ENCODE measurements around the gene TEX14.

Gene TEX14

DNA sequence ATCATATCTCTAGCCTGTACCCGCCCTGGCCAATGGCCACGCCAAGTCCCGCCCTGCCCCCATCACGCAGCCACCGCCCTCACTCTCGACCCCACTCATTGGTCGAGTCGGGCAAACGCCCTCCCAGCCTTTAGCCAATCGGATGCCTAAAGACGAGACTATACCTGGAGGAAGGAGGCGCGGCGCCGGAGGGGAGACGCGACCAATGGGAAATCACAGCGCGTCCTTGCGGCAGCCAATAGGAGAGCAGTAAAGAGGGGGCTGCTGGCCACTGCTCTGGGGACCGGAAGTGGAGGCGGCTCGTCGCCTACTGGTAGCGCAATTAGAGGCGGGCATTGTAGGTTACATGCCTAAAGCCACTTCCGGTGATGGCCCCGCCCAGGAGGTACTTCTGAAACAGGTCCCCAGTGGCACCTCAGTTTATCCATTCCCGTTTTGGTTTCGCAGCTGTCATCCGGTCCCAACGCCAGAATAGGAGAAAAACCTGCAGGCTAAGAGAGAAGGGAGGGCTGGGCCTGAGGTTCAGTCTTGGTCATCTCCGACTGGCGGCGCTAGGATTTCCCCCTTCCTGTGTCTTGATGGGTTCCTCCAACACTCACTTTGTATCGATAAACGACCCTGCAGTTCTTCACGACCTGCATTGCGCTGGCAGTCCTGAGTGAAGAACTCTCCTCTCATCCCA, 173.8 kb downstream of the TEX14 start:
- peak overlapping the region; percentile 93 for H3K27ac ChIP-seq
- TF ChIP-seq, protein P1, sequence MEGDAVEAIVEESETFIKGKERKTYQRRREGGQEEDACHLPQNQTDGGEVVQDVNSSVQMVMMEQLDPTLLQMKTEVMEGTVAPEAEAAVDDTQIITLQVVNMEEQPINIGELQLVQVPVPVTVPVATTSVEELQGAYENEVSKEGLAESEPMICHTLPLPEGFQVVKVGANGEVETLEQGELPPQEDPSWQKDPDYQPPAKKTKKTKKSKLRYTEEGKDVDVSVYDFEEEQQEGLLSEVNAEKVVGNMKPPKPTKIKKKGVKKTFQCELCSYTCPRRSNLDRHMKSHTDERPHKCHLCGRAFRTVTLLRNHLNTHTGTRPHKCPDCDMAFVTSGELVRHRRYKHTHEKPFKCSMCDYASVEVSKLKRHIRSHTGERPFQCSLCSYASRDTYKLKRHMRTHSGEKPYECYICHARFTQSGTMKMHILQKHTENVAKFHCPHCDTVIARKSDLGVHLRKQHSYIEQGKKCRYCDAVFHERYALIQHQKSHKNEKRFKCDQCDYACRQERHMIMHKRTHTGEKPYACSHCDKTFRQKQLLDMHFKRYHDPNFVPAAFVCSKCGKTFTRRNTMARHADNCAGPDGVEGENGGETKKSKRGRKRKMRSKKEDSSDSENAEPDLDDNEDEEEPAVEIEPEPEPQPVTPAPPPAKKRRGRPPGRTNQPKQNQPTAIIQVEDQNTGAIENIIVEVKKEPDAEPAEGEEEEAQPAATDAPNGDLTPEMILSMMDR (conservative IDR thresholded peaks at IDR 0.05): no peak

DNA sequence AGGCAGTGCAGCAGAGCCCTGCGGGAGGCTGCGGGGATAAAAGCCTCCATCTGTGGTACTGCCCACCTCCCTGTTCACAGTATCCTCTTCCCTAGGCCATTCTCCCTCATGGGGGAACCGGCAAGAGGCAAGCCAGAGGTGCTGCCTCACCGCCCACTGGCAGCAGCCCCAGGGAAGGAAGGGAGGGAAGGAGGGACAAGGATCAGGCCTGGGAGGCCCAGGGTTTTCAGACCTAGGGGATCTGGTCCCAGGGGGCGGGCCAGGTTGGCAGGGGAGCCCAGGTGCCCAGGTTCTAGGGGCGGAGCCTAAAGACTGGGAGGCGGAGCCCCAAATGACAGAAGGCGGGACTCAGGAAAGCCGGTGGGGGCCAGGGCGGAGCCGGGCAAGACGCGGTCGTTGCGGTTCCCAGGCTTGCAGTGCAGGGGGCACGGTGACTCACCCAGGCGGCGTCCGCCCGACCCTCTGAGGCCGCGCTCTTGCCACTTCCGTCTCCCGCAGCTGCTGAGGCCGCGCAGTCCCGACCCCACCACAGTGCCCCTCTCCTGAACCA, 174.4 kb downstream of the TEX14 start:
- H3K27ac ChIP-seq: peak overlapping the region; percentile 93
- TF ChIP-seq, protein P1 (conservative IDR thresholded peaks at IDR 0.05): no peak

DNA sequence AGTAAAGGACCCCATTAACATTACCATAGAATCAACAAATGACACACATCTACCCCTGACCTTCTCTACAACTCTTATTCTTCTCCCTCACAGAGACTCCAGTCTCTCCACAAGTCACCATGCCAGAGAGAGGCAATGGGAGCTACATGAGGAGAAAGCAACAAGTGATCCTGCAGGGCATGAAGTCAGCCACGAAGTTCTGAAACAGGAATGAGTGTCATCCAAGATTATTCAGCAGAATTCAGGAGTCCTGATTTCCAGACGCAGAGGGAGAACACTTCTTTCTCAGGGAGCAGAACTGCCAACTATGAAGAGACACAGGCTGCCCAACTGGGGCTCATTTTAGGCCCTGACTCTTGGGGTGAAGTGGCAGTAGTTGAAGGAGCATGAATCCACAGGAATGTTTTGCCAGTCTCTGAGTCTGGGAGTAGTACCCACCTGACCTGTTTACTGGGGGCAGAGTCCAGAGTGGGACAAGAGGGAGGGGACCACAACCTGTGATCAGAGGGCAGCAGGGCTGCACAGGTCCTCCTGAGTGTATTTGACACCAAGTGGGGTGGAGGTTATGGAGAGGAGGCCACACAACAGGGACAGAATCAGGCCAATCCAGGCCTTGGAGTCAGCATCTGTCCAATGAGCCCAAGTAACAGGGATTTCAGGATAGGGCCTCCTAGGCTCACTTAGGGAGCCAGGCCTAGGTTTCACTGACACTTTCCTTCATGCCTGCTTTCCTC, 175.0 kb downstream of the TEX14 start:
- peak overlapping the region; percentile 93 for H3K27ac ChIP-seq
- TF ChIP-seq, protein P1 (conservative IDR thresholded peaks at IDR 0.05): no peak

DNA sequence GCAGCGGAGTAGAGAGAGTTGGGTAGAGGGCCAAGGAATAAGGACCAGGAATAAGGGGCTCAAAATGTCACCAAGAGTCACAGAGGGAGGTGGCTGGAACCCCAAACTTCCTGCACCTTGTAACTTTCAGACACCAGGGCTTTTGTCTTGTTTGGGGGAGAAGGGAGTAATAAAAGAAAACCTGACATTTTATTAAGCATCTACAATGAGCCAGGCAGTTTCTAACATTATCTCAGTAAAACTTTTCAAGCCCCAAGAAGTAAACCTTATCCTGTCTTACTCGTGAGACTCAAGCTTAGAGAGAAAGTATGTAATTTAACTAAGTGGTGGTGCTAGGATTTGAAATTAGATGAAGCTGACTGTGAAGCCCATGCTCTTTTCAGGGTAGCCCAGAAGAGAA, 176.6 kb downstream of the TEX14 start:
- H3K27ac ChIP-seq: peak overlapping the region; percentile 88
- TF ChIP-seq, protein P1 (conservative IDR thresholded peaks at IDR 0.05): no peak

DNA sequence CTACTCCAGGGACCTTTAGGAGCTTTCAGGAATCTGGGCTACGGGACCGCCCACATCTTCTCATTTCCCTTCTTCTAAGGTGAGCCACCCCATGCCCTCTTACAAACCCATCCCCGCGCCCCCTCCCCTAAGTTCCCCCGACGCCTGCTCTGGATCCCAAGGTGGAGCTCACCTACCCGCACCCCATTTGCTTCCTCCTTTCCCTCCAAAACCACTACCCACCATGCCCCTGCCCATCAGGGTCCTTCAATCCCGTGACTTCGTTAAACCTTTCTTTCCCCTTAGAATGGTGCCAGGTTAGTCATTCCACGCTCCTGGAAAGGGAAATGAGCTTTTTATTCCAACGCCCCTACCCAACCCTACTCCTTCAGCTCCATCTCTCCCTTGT, 177.1 kb downstream of the TEX14 start:
- peak overlapping the region; percentile 88 for H3K27ac ChIP-seq
- TF ChIP-seq, protein P1 (conservative IDR thresholded peaks at IDR 0.05): no peak

DNA sequence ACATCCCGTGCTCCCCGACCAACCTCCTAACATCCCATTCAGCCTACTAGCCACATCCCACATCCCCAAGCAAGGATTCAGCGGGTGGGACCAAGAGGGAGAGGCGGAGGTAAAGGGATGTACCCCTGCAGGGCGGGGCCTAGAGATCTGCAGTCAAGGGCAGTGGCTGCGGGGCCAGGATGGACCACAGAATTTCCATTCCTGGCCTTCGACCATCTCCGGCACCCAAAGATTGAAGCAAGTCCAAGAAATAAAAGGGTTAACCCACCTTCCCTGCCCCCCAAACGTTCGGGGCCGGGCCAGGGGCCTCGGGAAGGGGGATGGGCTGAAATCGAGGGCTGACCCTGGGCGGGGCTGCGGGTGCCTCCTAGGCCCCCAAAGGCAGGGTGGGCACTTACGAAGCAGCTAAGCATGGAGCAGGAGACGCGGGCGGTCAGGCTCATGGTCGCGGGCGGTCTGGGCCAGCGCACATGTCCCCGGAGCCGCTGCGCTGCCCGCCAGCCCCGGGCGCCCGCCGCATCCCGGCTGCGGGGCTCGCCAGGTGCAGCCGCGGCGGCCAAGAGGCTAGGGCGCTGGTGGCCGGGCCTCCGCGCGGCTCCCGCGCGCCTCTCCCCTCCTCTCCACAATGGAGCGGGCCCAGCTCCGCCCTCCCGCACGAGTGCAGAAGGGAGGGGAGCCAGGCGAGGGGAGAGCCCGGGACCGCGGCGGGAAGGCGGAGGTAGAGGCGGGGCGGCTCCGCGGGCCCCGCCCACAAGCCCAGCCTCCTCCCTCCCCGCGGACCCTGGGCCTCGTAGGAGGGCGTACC, 177.7 kb downstream of the TEX14 start, which contains the start of gene MTMR4:
TSS of gene MTMR4 (minus strand) at position 674 of the 805 bp plus-strand sequence. CDS start at position 443, 231 bp downstream.
- peak within 1 kb of the TSS; percentile 88 for H3K27ac ChIP-seq

More for the DNA sequence above, 177.7 kb downstream of the TEX14 start, which contains the start of gene MTMR4:
- TF ChIP-seq, protein P1 (conservative IDR thresholded peaks at IDR 0.05): no peak

All from VCaP (cell line).